T-cell (primary cell): ENCODE data around the gene TOM1L2. TPM values are rescaled to one million over a fixed set of nuclear protein-coding genes. Genes with fewer than 3 reads are reported as not detected.

Source experiments
- ATAC-seq, 4 experiments: fragments of 200-7000 bp in 3 of 4; fragments of 150-1000 bp in 1 of 4; cut with Tn5 transposase; replicated peaks in 1 of 4; 1 replicate in 3 of 4; 2 replicates in 1 of 4; pipeline ENCODE4 v1.10.0; 2021; ENCODE audit warnings: moderate library complexity in 3 of 4, mild to moderate bottlenecking in 2 of 4, moderate number of reproducible peaks in 1 of 4
- CTCF ChIA-PET, 2 donors: fragments of 300-600 bp; sonication (Branson Sonifier 250); formaldehyde crosslinking; loops; one replicate each; lab custom pipeline; 2022; ENCODE audit warnings: antibody characterized with exemption in 2 of 2; lab: Charles Lee
- POLR2A ChIA-PET, 2 donors: fragments of 300-600 bp; sonication (Branson Sonifier 250); formaldehyde crosslinking; loops; one replicate each; lab custom pipeline; 2022; ENCODE audit warnings: antibody characterized with exemption in 2 of 2; lab: Charles Lee
- DNase-seq, 35 experiments: peaks; one replicate each; pipeline versions ENCODE4 v3.0.0 to v3.0.0-alpha.2; 2013 to 2023
- H3K27ac ChIP-seq: one replicate; pipeline ENCODE4 v1.5.1; 2013; ENCODE audit warnings: low read length
- H3K27me3 ChIP-seq, 2 experiments: replicated peaks in 1 of 2; 1 replicate in 1 of 2; 2 replicates in 1 of 2; pipeline versions ENCODE4 v1.6.1 to v1.7.0; 2013; ENCODE audit warnings: low read length in 1 of 2, mixed read lengths in 1 of 2; ENCODE audit not compliant: control insufficient read depth in 2 of 2, insufficient read depth in 2 of 2; ENCODE audit errors: extremely low read depth in 1 of 2
- H3K36me3 ChIP-seq, 2 donors: 1 replicate in 1 of 2; 2 replicates in 1 of 2; pipeline versions ENCODE4 v1.6.1 to v1.7.0; 2013; ENCODE audit warnings: low read length in 1 of 2; ENCODE audit not compliant: control insufficient read depth in 2 of 2, insufficient read depth in 1 of 2; ENCODE audit errors: extremely low read depth in 1 of 2
- H3K4me1 ChIP-seq, 2 experiments: 1 replicate in 1 of 2; 2 replicates in 1 of 2; pipeline versions ENCODE4 v1.6.1 to v1.7.0; 2013; ENCODE audit warnings: low read length in 2 of 2, mixed read lengths in 1 of 2; ENCODE audit not compliant: insufficient read depth in 2 of 2, control insufficient read depth in 1 of 2; ENCODE audit errors: extremely low read depth in 1 of 2
- H3K4me3 ChIP-seq, 2 donors: 1 replicate in 1 of 2; 2 replicates in 1 of 2; pipeline versions ENCODE4 v1.5.1 to v1.7.0; 2013; ENCODE audit warnings: mild to moderate bottlenecking in 2 of 2, low read length in 1 of 2, moderate library complexity in 1 of 2; ENCODE audit not compliant: control insufficient read depth in 1 of 2; ENCODE audit errors: extremely low read depth in 1 of 2
- H3K9me3 ChIP-seq: 2 replicates; pipeline ENCODE4 v1.7.0; 2013
- H3K27ac Mint-ChIP-seq, 2 donors: one replicate each; pipeline ENCODE4 v1.8.0; 2020 to 2021; ENCODE audit warnings: mild to moderate bottlenecking in 2 of 2, mixed read lengths in 2 of 2
- H3K27me3 Mint-ChIP-seq, 2 donors: one replicate each; pipeline ENCODE4 v1.8.0; 2021 to 2022; ENCODE audit warnings: mixed read lengths in 2 of 2
- H3K36me3 Mint-ChIP-seq: one replicate; pipeline ENCODE4 v1.8.0; 2021; ENCODE audit warnings: mixed read lengths
- H3K4me1 Mint-ChIP-seq, 3 donors: one replicate each; pipeline ENCODE4 v1.8.0; 2020 to 2022; ENCODE audit warnings: mixed read lengths in 3 of 3, mild to moderate bottlenecking in 1 of 3
- H3K4me3 Mint-ChIP-seq, 3 donors: one replicate each; pipeline ENCODE4 v1.8.0; 2020 to 2022; ENCODE audit warnings: mild to moderate bottlenecking in 3 of 3, mixed read lengths in 3 of 3, moderate library complexity in 3 of 3
- H3K9me3 Mint-ChIP-seq, 3 donors: one replicate each; pipeline ENCODE4 v1.8.0; 2020 to 2022; ENCODE audit warnings: mixed read lengths in 3 of 3
- WGBS: methylation state at CpG from one replicate; pipeline ENCODE4 v1.1.5; 2013; ENCODE audit warnings: missing lambda C conversion rate; ENCODE audit not compliant: insufficient coverage; 5-methylcytosine and 5-hydroxymethylcytosine counted together
- total RNA-seq, 35 experiments: library from RNA in 6 of 35; stranded (reverse) in 6 of 35; fragments of 120-200 nt in 1 of 35; gene quantifications; one replicate each; pipeline versions ENCODE4 v1.2.1 to v1.2.4 and lab custom pipeline; 2013 to 2026

TOM1L2 gene
- total RNA-seq, 5 donors from 2014 or later (not counting 1 experiment from before 2014, with no cell fraction given) = 57.5 to 71.5 (median 61.9) TPM

DNA sequence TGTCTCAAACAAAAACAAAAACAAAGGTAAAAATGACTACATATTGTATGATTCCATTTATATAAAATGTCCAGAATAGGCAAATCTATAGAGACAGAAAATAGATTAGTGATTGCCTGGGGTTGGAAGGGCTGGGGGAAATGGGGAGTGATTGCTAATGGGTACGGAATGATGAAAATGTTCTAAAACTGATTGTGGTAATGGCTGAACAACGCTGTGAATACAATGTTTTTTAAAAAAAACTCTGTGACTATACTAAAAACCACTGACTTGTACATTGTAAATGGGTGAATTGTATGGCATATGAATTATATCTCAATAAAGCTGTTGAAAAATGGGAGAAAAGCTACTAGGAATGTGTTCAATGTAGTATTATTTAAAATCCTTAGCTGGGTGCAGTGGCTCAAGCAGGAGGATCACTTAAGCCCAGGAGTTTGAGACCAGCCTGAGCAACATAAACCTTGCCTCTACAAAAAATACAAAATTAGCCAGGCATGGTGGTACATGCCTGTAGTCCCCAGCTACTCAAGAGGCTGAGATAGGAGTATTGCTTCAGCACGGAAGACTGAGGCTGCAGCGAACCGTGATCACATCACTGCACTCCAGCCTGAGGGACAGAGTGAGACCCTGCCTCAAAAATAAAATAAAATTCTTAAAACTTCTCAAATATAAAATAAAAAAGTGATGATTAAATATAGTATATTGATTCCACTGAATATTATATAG is 47.9 kb downstream of the TOM1L2 start:
- Histone ChIP-seq H3K4me1 (peaks cover 0 to 3% of the 10 kb centered on the region in 2 experiments), H3K27me3 (no peaks in the 10 kb centered on the region), H3K4me3 (no peak overlapping the region), H3K36me3 (no peaks in the 10 kb centered on the region), H3K27ac (no peak overlapping the region), H3K9me3 (no peaks in the 10 kb centered on the region)
- no peak overlapping the region for H3K27ac Mint-ChIP-seq
- peaks cover 3% of the 10 kb centered on the region for H3K36me3 Mint-ChIP-seq
- H3K27me3 Mint-ChIP-seq = no peaks in the 10 kb centered on the region
- H3K4me1 Mint-ChIP-seq = peaks cover 28 to 40% (median 31%) of the 10 kb centered on the region in 3 donors
- WGBS = no CpG with 5 or more reads among the region's 5 CpGs
- CTCF ChIA-PET = interaction anchor here in 1 of 2 donors (0.6 to 1.2 kb wide), 2 partner anchors 17 to 44 kb away, joined by 3 read pairs; no protein-coding TSS in a partner anchor
- H3K4me3 Mint-ChIP-seq = no peak overlapping the region
- DNase-seq (no peak), ATAC-seq (no peak)
- H3K9me3 Mint-ChIP-seq = no peaks in the 10 kb centered on the region
- POLR2A ChIA-PET = interaction anchor here in 1 of 2 donors (0.5 kb wide), 1 partner anchor 8 kb away, joined by 3 read pairs; no protein-coding TSS in a partner anchor

DNA sequence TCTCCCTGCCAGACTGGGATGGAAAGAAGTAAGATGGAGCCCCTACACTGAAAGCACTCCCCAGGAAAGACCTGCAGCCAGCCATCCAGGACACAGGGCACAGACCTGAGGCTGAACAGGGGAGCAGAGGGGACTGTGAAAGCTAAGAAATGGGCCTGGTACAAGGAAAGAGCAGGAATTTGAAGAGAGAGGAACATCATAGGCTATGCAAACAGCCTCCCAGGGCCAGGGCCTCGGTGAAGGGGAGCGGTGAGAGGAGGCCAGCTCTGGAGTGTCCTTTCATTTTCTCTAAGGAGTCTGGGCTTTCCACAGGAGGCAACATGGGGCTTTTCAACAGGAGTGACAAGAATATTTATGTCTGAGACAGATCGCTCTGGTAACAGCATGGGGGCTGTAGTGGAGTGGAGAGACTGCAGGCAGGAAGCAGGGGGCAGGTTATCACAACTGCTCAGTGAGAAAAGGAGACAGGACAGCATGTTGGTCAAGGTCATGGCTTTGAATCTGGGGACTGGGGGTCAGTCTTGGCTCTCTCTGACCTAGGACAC is 50.1 kb downstream of the TOM1L2 start:
- POLR2A ChIA-PET = interaction anchor here in 1 of 2 donors (0.6 kb wide), 1 partner anchor 293 kb away, joined by 4 read pairs; no protein-coding TSS in a partner anchor
- no peak overlapping the region for H3K4me3 Mint-ChIP-seq

DNA sequence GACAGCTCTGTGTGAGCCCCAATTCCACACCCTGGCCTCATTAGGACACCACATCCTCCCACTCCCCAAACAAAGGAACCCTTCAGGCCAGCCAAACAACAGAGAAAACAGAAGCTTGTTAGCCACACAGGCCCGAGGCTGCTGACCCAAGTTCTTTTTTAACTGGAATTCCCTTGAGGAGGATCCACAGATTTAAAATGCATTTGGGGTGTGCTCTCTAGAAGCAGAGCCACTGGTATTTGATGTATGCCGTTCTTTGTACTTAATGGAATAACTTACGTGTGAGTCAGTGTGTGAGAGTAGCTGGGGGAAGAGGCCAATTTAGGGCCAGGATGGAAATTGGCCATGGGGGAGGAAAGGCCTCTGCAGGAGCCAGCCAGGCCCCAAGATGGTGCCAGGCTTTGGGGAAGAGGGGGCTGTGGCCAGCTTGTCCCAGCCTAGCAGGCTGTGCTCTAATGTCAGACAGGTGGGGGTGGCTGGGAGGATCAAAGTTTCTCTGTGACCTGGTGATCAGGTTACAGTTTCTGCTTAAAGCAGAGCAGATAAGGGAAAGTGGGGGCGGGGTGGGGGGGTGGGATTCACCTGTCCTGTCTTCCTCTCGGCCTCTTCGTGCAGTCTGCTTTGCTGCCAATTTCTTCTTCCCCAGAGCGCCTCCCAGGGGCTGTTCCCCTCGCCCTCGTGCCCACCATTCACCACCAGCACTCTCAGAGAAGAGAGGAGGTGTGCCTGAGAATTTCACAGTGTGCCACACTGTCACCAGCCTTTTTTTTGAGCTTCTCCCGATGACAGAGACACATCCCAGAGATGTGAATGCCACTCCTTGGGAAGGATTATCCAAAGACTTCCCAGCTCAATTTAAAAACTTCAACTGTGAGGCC is 50.8 kb downstream of the TOM1L2 start:
- Histone ChIP-seq H3K4me3 (no peak overlapping the region), H3K4me1 (peaks cover 0 to 4% of the 10 kb centered on the region in 2 experiments), H3K27ac (no peak overlapping the region), H3K9me3 (no peaks in the 10 kb centered on the region), H3K36me3 (no peaks in the 10 kb centered on the region), H3K27me3 (no peaks in the 10 kb centered on the region)
- WGBS = 91% methylated on average over 4 of the region's 10 CpGs
- ChIA-PET CTCF (no interaction called here), POLR2A (interaction anchor here in 1 of 2 donors (0.6 kb wide), 1 partner anchor 292 kb away, joined by 4 read pairs; no protein-coding TSS in a partner anchor)
- peaks cover 3% of the 10 kb centered on the region for H3K36me3 Mint-ChIP-seq
- ATAC-seq (no peak), DNase-seq (no peak)
- peaks cover 27 to 35% (median 28%) of the 10 kb centered on the region in 3 donors for H3K4me1 Mint-ChIP-seq
- peak overlapping the region in 1 of 2 donors; percentile 11 for H3K27ac Mint-ChIP-seq
- H3K9me3 Mint-ChIP-seq = no peaks in the 10 kb centered on the region
- H3K4me3 Mint-ChIP-seq = no peak overlapping the region
- H3K27me3 Mint-ChIP-seq = no peaks in the 10 kb centered on the region

More for the DNA sequence above, 50.1 kb downstream of the TOM1L2 start:
- no peaks in the 10 kb centered on the region for H3K36me3 ChIP-seq
- DNase-seq = no peak
- no peaks in the 10 kb centered on the region for H3K27me3 Mint-ChIP-seq
- 97% methylated on average over 3 of the region's 3 CpGs for WGBS
- no peak overlapping the region for H3K4me3 ChIP-seq
- H3K4me1 ChIP-seq = peaks cover 0 to 4% of the 10 kb centered on the region in 2 experiments
- no peaks in the 10 kb centered on the region for H3K9me3 ChIP-seq
- H3K36me3 Mint-ChIP-seq = peaks cover 3% of the 10 kb centered on the region
- no peak overlapping the region for H3K27ac Mint-ChIP-seq
- CTCF ChIA-PET = no interaction called here
- H3K27me3 ChIP-seq = no peaks in the 10 kb centered on the region
- no peak for ATAC-seq
- H3K4me1 Mint-ChIP-seq = peaks cover 28 to 41% (median 30%) of the 10 kb centered on the region in 3 donors
- H3K27ac ChIP-seq = no peak overlapping the region
- no peaks in the 10 kb centered on the region for H3K9me3 Mint-ChIP-seq

DNA sequence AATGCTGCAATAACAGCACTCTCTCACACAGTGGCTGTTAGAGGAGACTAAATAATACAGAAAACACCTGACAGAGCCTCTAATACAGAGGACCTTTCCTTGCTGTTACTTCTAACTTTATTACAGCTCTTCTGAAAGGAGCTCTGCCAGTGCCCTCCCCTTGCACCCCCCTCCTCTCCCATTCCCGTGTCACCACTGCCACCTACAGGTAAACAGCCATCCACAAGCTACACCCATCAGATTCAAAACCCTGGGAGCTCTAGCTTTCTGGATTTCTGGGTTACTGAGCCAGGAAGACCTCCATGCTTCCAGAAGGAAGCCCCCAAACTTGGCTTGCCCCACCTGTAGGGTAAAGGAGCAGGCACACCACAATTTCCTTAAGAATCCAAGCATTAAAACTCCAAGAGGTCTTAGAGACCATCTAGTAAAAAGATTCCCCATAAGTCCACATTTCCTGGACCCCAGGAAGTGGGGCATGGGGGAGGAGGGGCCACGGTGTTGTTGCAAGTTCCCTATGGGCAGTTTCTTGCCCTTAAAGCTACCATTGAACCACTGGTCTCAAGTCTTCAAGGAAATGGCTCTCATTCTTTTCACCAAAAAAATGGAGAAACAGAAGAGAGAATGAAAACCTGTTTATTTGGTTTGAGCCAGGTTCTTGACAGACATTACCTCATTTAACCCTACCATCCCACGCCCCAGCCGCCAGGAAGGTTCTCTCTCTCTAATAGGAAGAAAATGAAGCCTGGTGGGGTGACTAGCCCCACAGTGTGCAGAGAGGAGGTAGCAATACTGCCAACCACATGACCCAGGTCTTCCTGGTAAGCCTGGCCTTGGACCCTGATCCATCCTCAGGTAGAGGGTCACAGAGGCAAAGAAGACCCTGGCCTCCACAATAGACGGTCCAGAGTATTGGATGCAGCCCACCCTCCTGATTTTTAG is 52.8 kb downstream of the TOM1L2 start:
- no peak overlapping the region for H3K27ac Mint-ChIP-seq
- no peaks in the 10 kb centered on the region for H3K9me3 ChIP-seq
- H3K4me3 ChIP-seq = no peak overlapping the region
- no peaks in the 10 kb centered on the region for H3K9me3 Mint-ChIP-seq
- ChIA-PET CTCF (interaction anchor here (0.5 to 1.4 kb wide), 14 partner anchors 12 to 423 kb away, joined by 3 to 7 read pairs (median 3); partner anchors contain the start of genes DRC3 (in 1 of the 2), RASD1 (in 1 of the 2) and TOM1L2 (in 1 of the 2)), POLR2A (interaction anchor here in 1 of 2 donors (0.5 kb wide), 1 partner anchor 20 kb away, joined by 3 read pairs; no protein-coding TSS in a partner anchor)
- H3K27me3 Mint-ChIP-seq = no peaks in the 10 kb centered on the region
- 0% methylated on average over 1 of the region's 5 CpGs for WGBS
- peaks cover 3% of the 10 kb centered on the region for H3K36me3 Mint-ChIP-seq
- ATAC-seq = peak; percentile 76 to 93 (median 82)
- H3K27ac ChIP-seq = no peak overlapping the region
- peaks cover 23 to 28% (median 25%) of the 10 kb centered on the region in 3 donors for H3K4me1 Mint-ChIP-seq
- no peaks in the 10 kb centered on the region for H3K36me3 ChIP-seq
- H3K4me3 Mint-ChIP-seq = no peak overlapping the region
- H3K27me3 ChIP-seq = no peaks in the 10 kb centered on the region
- peaks cover 0 to 4% of the 10 kb centered on the region in 2 experiments for H3K4me1 ChIP-seq
- peak; percentile 14 to 78 (median 62) for DNase-seq

DNA sequence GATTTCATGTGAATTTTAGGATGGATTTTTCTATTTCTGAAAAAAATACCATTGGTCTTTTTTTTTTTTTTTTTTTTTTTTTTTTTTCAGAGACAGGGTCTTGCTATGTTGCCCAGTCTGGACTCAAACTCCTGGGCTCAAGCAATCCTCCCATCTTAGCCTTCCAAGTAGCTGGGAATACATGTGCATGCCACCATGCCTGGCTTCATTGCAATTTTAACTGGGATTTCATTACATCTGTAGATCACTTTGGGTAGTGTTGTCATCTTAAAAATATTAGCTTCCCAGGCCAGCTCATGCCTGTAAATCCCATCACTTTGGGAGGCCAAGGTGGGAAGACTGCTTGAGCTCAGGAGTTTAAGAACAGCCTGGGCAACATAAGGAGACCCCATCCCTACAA is 54.8 kb downstream of the TOM1L2 start:
- CTCF ChIA-PET = interaction anchor here (0.5 to 0.6 kb wide), 2 partner anchors 240 to 605 kb away, joined by 3 read pairs; no protein-coding TSS in a partner anchor

More for the DNA sequence above, 54.8 kb downstream of the TOM1L2 start:
- Histone ChIP-seq H3K36me3 (no peaks in the 10 kb centered on the region), H3K4me1 (peaks cover 0 to 10% of the 10 kb centered on the region in 2 experiments), H3K4me3 (no peak overlapping the region), H3K27me3 (no peaks in the 10 kb centered on the region), H3K9me3 (no peaks in the 10 kb centered on the region), H3K27ac (no peak overlapping the region)
- ATAC-seq (no peak), DNase-seq (no peak)
- Mint-ChIP-seq H3K27me3 (no peaks in the 10 kb centered on the region), H3K4me3 (no peak overlapping the region), H3K27ac (no peak overlapping the region), H3K9me3 (no peaks in the 10 kb centered on the region), H3K36me3 (peaks cover 5% of the 10 kb centered on the region), H3K4me1 (peaks cover 26 to 34% (median 27%) of the 10 kb centered on the region in 3 donors)
- POLR2A ChIA-PET = no interaction called here
